Measurements from ENCODE around the gene LIPC.

The LIPC gene

GRCh38 chr15:58568157-58568571 lies 136.4 kb downstream of the LIPC start:
- ChIA-PET CTCF (no interaction called here), POLR2A (no interaction called here)
- Histone ChIP-seq H3K9me3 (ENCODE audit: control insufficient read depth, insufficient read depth, low read depth, low read length) (no peaks in the 10 kb centered on the region), H3K4me1 (ENCODE audit: control insufficient read depth, insufficient read depth, low read length) (no peaks in the 10 kb centered on the region), H3K27ac (ENCODE audit: extremely low read depth, low read depth, low read length) (no peak overlapping the region), H3K4me3 (ENCODE audit: low read depth, low read length) (no peak overlapping the region), H3K36me3 (ENCODE audit: control insufficient read depth in 2 of 2, insufficient read depth in 1 of 2, low read length in 2 of 2) (no peaks in the 10 kb centered on the region)
- no peak for TF ChIP-seq ZNF544 (tag by site-specific recombination; IDR thresholded peaks at IDR 0.05)

- ChIA-PET CTCF (interaction anchor here (0.6 to 1.2 kb wide), 2 partner anchors 13 to 156 kb away, joined by 3 read pairs; no protein-coding TSS in a partner anchor), POLR2A (no interaction called here)
Measured at GRCh38 chr15:58569455-58569854, 137.7 kb downstream of the LIPC start.

GRCh38 chr15:58571491-58571890 lies 139.7 kb downstream of the LIPC start:
- H3K27ac ChIP-seq (ENCODE audit: extremely low read depth, low read depth, low read length), result no peak overlapping the region
- H3K4me1 ChIP-seq (ENCODE audit: control insufficient read depth, insufficient read depth, low read length), result no peaks in the 10 kb centered on the region
- no peak overlapping the region for H3K4me3 ChIP-seq (ENCODE audit: low read depth, low read length)
- TF ChIP-seq ZSCAN18 (tag by site-specific recombination; IDR thresholded peaks at IDR 0.05) (no peak), ZNF280D (tag by site-specific recombination; IDR thresholded peaks at IDR 0.05) (no peak), KLF1 (tag by site-specific recombination; IDR thresholded peaks at IDR 0.05) (no peak), ZNF510 (tag by site-specific recombination; IDR thresholded peaks at IDR 0.05; ENCODE audit: insufficient replicate concordance) (no peak), ZSCAN4 (tag by site-specific recombination; IDR thresholded peaks at IDR 0.05) (no peak), ZNF24 (tag by site-specific recombination; IDR thresholded peaks at IDR 0.05) (no peak), PBX3 (CRISPR knock-in tag; IDR thresholded peaks at IDR 0.05) (no peak), KLF7 (tag by site-specific recombination; IDR thresholded peaks at IDR 0.05; ENCODE audit: borderline replicate concordance) (no peak), YY2 (tag by site-specific recombination; IDR thresholded peaks at IDR 0.05) (no peak), ZNF311 (tag by site-specific recombination; IDR thresholded peaks at IDR 0.05; ENCODE audit: borderline replicate concordance) (no peak), GLI2 (tag by site-specific recombination; IDR thresholded peaks at IDR 0.05; ENCODE audit: borderline replicate concordance, low read depth) (no peak), ZNF791 (tag by site-specific recombination; IDR thresholded peaks at IDR 0.05) (no peak), PRDM10 (tag by site-specific recombination; IDR thresholded peaks at IDR 0.05) (no peak), ZNF776 (tag by site-specific recombination; IDR thresholded peaks at IDR 0.05; ENCODE audit: borderline replicate concordance) (no peak), ZNF211 (tag by site-specific recombination; IDR thresholded peaks at IDR 0.05; ENCODE audit: low read depth) (no peak), KLF10 (tag by site-specific recombination; IDR thresholded peaks at IDR 0.05) (no peak), ZNF76 (tag by site-specific recombination; IDR thresholded peaks at IDR 0.05; ENCODE audit: borderline replicate concordance, low read depth) (no peak)
- no peaks in the 10 kb centered on the region for H3K9me3 ChIP-seq (ENCODE audit: control insufficient read depth, insufficient read depth, low read depth, low read length)
- CTCF ChIA-PET, result no interaction called here
- H3K36me3 ChIP-seq (ENCODE audit: control insufficient read depth in 2 of 2, insufficient read depth in 1 of 2, low read length in 2 of 2), result no peaks in the 10 kb centered on the region
- POLR2A ChIA-PET, result no interaction called here

More at GRCh38 chr15:58569455-58569854, 137.7 kb downstream of the LIPC start:
- Histone ChIP-seq H3K4me3 (ENCODE audit: low read depth, low read length) (no peak overlapping the region), H3K4me1 (ENCODE audit: control insufficient read depth, insufficient read depth, low read length) (no peaks in the 10 kb centered on the region), H3K27ac (ENCODE audit: extremely low read depth, low read depth, low read length) (no peak overlapping the region), H3K9me3 (ENCODE audit: control insufficient read depth, insufficient read depth, low read depth, low read length) (no peaks in the 10 kb centered on the region), H3K36me3 (ENCODE audit: control insufficient read depth in 2 of 2, insufficient read depth in 1 of 2, low read length in 2 of 2) (no peaks in the 10 kb centered on the region)
- no peak for TF ChIP-seq SP3 (tag by site-specific recombination; IDR thresholded peaks at IDR 0.05)

Data from HEK293 (cell line).